GM18520 (cell line): Measurements from ENCODE around the gene POR.

ENCODE experiments used
- ATAC-seq: cut with Tn5 transposase; IDR thresholded peaks from one replicate; pipeline ENCODE4 v1.9.1; 2021; ENCODE audit not compliant: unreplicated experiment

The POR gene

DNA sequence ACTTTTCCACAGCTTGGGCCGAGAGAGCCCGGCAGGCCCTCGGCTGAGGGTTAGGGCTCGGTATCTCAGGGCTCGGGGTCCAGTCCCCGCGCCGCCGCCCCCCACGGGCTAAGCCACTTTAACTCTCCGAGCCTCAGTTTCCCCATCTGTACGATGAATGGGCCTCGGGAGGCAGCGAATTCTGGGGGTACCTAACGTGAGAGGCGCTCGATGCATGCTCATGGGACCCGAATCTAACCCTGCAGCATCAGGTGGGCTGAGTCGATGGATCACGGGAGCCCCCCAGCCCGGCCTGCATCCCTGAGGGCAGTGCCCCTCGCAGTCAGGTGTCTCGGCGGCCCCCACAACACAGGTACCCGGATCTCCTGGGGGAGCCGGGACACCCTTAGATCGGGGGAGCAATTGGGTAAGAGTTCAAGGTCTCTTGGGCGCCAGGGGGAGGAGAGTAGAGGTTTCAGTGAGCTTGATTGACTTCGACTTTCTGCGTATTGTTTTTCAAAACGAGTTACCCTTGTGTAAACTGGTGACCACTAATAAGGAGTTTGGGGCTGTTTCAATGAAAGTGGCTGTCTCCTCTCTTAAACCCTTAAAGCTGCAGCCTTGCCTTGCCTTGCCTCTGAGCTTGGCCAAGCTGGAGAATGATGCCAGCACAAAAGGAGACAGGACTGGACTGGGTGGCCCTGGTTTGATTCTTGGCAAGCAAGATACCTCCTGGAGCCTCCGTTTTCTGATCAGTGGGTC lies 631 bp downstream of the POR start:
- no peak for ATAC-seq

GRCh38 chr7:75916259-75916658 lies 1.3 kb downstream of the POR start:
- ATAC-seq = no peak

DNA sequence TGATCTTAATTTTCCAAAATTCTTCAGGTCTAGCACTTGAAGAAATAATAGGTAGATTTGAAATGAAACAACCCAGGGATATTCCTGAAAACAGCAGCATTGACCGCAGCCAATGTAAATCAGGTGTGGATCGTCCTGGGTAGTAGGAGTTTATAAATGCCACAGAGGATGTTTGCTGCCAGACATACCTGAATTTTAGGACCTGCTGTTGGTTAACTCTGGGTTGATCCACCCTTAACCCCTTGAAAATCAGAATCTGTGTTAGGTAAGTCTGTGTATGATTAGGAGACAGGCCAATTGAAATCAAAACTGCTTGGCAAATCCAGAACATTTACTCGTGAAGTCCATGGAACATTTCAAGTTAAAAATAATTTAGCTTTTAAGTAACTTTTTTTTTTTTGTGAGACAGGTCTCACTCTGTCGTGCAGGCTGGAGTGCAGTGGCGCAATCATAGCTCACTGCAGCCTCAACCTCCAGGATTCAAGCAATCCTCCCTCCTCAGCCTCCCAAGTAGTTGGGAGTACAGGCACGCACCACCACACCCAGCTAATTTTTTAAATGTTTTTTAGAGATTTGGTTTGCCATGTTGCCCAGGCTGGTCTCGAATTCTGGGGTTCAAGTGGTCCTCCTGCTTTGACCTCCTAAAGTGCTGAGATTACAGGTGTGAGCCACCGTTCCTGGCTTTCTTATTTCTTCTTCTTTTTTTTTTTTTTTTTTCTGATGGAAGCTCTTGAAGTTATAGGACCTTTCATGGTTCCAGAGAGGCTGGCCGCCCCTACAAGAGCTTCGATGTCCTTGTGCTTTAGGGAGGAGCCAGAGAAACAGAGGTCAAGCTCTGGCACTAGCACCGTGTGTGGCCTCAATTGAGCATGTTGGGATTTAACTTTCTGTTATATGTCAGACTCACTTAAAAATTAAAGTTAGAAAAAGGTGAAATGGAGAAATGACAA lies 2.0 kb downstream of the POR start:
- no peak for ATAC-seq

- ATAC-seq = no peak
Measured at GRCh38 chr7:75920431-75921161, 5.6 kb downstream of the POR start.

GRCh38 chr7:75921479-75921878 lies 6.5 kb downstream of the POR start:
- ATAC-seq = no peak

- no peak for ATAC-seq
Measured at GRCh38 chr7:75922966-75923603, 8.1 kb downstream of the POR start.

DNA sequence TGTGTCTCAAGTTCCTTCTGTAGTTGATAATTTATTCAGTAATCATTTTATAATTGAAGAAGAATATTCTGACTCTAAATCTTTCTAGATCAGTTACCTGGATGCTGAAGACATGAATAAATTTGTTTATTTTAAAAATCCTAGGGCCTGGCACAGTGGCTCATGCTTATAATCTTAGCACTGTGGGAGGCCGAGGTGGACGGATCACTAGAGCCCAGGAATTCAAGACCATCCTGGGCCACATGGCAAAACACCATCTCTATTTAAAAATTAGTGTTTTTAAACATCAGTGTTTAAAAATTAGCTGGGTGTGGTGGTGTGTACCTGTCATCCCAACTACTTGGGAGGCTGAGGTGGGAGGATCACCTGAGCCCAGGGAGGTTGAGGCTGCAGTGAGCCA lies 9.3 kb downstream of the POR start:
- ATAC-seq = no peak

- no peak for ATAC-seq
Measured at GRCh38 chr7:75924889-75925288, 9.9 kb downstream of the POR start.

DNA sequence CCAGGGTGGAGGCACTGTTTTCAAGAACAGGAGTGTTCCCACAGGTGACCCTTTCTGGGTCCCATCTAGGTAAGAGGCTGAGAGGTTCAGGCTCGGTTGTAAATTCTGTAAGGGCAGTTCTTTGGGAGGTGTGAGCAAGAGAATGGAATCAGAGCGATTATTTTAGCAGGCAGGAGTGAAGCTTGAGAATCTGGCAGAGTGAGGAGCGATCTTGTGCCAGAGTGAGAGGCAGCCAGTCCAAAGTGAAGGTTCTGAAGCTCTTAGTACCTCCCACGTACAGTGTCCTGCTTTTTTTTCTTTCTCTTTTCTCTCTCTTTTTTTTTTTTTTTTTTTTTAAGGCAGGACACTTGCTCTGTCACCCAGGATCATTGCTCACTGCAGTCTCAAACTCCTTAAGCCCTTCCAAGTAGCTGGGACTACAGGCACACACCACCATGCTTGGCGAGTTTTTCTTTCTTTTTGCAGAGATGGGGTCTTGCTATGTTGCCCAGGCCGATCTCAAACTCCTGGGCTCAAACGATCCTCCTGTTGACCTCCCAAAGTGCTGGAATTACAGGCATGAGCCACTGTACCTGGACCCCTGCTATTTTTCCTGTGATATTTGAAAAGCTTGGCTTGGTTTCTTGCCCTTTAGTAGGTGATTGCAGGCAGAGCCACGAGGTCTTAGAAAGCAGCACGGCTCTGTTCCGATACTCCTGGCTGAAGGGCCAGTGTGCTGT lies 10.9 kb downstream of the POR start:
- no peak for ATAC-seq

DNA sequence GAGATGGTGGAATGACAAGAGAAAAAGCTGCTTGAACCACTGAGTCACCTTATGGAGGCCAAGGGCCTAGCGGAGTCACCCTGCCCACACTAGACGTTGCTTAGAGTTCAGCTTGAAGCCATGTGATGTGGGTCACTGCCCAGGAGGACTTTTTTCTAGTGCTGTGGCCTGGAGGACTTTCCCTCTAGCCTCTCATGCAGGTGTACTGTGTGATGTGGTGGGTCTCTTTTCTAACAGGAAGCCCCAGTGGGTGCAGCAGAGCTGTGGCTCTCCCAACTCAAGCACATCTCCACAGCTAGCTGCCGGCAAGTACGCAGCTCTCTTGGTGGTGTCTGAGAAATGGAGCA lies 13.6 kb downstream of the POR start:
- no peak for ATAC-seq

- no peak for ATAC-seq
Measured at GRCh38 chr7:75931680-75932079, 16.7 kb downstream of the POR start.

- no peak for ATAC-seq
Measured at GRCh38 chr7:75937958-75938786, 23.2 kb downstream of the POR start.

- no peak for ATAC-seq
Measured at GRCh38 chr7:75938921-75939320, 24.0 kb downstream of the POR start.

GRCh38 chr7:75943864-75944263 lies 28.9 kb downstream of the POR start:
- ATAC-seq = no peak

- ATAC-seq = no peak
Measured at GRCh38 chr7:75944507-75944906, 29.6 kb downstream of the POR start.

GRCh38 chr7:75945297-75946168 lies 30.6 kb downstream of the POR start:
- ATAC-seq = no peak

DNA sequence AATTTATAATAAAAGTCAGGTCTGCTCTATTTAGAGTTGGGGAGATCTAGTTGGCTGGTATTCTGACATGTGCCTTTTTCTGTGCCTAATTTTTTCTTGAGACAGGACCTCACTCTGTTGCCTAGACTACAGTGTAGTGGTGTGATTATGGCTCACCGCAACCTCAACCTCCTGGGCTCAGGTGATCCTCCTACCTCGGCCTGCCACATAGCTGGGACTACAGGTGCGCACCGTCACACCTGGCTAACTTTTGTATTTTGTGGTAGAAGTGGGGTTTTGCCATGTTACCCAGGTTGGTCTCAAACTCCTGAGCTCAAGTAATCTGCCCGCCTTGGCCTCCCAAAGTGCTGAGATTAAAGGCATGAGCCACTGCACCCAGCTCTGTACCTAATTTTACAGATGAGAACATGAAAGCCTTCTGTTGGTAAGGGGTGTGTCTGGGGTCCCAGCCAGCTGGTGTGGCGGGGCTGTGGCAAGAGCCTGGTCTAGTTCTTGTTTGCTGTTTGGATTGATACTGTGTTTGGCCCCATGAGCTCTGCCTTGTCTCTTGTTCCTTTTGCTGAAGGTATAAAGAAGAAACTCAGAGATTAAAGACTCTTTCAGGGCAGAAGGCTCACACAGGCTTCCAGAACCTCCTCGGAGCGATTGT lies 31.4 kb downstream of the POR start:
- ATAC-seq = no peak

DNA sequence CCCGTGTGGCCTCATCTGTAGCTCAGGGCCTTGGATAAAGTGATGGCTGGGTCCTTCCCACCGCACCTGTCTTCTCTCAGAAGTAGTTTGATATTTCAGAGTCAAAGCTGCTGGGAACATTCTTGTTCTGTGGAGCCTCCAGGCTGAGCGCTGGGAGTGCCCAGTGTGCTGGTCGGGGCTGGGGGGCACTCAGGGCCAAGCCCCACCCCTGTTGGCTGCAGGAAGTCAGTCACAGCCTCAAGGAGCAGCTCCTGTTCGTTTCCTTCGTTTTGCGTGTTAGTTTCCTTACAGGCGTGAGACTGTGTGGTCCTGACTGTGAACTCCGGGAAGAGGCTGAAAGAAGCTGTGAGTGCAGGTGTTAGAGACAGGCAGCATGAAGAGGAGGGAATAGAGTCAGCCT lies 33.2 kb downstream of the POR start:
- ATAC-seq = no peak
